HuH-7 (cell line): ENCODE data around the gene CXCL3.
"Not testable (repeated sequence)": the region's sequence is repeated elsewhere in the genome, so short reads cannot be mapped to it uniquely, and the experiment has no call there.

ENCODE experiments used
- DNase-seq: peaks from one replicate; pipeline ENCODE4 v3.0.0; 2011; ENCODE audit warnings: low spot score

CXCL3 gene

DNA sequence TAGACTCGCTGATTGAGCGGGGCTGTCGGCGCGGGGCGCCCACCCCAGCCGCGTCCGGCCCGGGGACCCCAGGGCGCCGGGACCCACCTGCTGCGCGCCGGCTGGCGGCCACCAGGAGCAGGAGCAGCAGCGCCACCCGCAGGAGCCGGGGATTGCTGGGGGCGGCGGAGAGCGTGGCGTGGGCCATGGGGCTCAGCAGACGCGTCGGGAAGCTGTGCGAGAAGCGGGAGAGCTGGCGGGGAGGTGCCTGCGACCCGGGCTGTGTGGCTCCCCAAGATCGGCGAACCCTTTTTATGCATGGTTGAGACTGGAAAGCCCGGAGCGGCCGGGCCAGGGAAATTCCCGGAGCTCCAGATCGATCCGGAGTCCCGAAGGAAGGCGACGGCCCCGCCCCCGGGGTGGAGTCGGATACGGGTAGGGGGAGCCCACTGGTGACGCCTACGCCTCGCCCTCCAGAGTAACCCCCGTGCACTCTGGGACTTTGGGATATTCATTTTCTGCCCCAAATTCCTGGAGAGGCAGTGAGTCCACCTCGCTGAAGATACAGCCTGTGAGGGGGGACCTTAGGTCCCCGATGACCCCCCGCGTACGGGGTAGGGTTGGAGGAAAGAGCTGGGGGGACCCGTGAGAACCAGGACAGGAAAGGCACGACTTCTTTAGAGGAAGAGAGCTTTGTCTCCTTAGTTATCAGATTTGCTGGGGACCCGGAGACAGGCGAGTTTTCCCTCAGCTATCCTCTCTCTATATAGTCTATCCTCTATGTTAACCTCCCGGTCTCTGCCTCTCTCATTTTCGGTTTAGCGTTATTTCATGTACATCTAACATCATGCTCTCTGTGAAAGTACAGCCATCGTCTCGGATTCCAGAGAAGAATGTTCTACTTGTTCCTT is at the start of gene CXCL3:
Gene CXCL3, minus strand, starts transcription at position 265 of the 890 bp plus-strand sequence. Its CDS starts 78 bp downstream, at position 187.
- DNase-seq, result peak; percentile 62

DNA sequence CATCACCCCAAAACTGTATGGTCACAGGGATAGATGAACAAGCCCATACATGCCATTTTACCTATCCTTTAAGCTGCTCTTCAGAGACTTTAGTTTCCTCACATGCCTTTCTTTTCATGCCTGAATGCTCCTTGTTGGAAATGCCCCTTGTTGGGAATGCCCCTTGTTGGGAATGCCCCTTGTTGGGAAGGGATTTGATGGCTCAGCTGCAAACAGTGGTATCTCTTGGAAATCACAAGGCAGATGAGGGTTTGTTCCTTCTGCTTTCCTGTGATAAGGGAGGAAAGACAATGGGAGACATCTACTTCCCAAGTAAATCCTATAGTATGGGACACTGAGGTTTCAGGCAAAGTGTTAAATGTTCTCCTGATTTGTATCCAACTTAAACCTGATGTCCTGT is 49.0 kb upstream of the CXCL3 start:
- no peak for DNase-seq

DNA sequence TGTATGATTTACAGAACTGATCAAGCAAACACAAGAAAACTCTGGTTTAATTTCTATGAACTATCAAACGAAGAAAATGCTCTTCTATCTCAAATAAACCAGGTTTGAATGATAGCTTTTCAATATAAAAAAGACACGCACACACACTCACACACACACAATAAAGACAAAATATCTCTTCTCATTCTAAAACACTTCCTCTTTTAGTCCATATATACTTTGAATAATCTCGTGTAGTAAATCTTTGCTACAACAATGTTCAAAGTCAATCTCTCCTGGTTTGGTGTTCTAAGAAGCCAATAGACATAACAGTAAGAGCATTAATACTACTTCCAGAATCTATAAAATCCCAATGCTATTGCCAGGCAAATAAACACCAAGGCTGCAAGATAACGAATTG is 47.2 kb upstream of the CXCL3 start:
- DNase-seq, result no peak

DNA sequence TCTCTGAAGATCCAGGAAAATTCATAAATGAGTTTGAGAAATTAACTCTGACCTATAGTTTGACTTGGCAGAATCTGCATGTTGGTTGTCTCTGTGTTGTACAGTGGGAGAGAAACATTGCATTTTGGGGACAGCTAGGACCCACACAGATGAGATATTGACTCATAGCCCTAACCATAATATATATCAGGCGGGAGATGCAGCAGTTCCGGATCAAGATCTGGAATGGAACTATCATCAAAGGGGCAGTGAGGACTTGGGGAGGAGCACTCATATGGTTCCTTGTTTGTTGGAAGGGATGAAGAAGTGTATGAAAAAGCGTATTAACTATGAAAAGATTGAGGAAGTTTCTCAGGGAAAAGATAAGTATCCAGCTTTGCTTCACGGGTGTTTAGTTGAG is 46.5 kb upstream of the CXCL3 start:
- DNase-seq, result no peak

DNA sequence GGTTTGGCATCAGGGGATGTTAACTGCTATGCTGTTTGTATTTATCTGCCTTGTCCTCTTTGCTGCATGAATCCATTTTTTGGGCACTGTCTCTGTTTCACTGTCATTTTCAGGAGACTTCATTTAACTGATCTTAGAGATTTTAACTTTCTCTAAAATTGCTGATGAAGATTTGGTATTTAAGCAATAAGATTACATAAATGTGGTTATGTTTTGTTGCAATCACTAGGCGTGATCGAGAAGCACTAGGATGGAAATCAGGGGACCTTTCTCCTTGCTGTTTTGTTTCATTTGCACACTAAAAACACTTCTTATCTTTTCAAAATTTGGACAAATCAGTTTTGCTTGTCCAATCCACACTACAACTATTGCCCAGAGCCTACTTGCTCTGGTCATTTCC is 45.1 kb upstream of the CXCL3 start:
- no peak for DNase-seq

DNA sequence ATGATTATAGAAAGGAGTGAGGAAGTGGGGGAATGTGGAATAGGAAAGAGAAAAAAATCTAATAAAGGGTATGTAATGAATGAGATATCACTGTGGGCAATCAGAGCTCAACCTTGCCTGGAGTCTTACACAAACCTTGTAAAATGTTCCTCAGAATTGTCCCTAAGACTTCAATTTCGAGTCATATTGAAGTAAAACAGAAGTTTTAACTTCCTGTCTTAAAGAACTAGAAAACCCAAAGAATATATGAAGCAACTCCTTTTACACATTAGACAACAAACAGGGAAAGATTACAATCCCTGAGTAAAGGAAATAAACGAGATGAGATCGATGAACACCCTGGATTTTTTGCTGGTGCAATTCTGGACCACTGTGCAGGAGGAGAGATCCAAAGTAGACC is 42.5 kb upstream of the CXCL3 start:
- DNase-seq, result no peak

DNA sequence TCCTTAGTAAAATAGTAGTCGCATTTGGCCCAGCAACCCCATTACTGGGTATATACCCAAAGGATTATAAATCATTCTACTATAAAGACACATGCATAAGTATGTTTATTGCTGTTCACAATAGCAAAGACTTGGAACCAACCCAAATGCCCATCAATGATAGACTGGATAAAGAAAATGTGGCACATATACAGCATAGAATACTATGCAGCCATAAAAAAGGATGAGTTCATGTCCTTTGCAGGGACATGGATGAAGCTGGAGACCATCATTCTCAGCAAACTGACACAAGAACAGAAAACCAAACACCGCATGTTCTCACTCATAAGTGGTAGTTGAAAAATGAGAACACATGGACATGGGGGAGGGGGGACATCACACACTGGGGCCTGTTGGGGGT is 41.9 kb upstream of the CXCL3 start:
- not testable (repeated sequence) for DNase-seq

DNA sequence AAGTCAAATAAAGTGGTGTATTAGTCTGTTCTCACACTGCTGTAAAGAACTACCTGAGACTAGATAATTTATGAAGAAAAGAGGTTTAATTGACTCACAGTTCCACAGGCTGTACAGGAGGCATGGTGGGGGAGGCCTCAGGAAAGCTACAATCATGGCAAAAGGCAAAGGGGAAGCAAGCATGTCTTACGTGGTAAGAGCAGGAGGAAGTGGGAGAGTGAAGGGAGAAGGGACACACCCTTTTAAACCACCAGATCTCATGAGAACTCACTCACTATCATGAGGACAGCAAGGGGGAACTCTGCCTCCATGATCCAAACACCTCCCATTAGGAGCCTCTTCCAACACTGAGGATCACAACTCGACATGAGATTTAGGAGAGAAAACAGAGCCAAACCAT is 40.5 kb upstream of the CXCL3 start:
- DNase-seq, result not testable (repeated sequence)

DNA sequence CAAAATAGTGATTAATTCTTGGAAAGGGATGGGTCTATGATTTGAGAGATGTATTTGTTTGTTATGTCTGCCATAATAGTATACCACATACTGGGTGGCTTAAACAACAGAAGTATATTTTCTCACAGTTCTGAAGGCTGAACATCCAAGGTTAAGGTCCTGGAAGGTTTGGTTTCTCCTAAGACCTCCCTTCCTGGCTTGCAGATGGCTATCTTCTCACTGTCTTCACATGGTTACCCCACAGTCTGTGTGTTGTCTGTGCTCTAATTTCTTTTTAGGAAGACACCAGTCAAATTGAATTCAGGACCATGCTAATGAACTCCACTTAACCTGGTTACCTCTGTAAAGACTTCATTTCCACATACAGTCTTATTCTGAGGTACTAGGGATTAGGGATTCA is 34.9 kb upstream of the CXCL3 start:
- no peak for DNase-seq

DNA sequence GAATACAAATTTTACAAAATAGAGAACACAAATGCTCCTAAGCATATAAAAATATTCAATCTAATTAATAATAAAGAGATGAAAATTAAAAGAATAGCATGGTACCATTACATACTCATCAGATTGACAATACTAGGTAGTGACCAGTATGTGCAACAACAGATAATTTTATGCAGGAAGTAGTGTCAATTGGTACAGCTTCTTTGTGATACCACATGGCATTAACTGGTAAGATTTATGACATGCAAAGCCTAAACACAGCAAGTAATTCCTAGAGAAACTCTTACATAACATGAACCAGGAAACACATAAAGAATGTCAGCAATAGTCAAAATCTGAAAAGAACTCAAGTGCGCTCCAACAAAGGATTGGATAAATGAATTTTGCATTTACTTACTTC is 34.2 kb upstream of the CXCL3 start:
- no peak for DNase-seq

DNA sequence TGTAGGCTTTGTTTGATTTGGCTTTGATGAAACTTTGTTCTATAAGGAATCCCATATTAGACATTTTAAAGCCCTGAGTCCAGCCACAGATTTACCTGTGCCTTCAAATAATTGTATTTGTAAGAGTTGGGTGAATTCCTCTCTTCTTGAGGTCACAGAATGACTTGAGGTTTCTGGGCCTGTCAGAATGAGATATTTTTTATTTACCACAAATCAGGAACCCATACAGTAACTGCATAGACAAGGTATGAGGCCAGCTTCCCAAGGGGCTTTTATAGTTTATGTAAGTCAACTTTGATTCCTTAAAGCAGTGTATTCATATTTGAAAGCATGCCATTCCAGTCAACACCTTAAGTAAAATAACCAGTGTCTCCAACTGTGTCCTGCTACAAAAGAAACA is 29.1 kb upstream of the CXCL3 start:
- DNase-seq, result no peak

DNA sequence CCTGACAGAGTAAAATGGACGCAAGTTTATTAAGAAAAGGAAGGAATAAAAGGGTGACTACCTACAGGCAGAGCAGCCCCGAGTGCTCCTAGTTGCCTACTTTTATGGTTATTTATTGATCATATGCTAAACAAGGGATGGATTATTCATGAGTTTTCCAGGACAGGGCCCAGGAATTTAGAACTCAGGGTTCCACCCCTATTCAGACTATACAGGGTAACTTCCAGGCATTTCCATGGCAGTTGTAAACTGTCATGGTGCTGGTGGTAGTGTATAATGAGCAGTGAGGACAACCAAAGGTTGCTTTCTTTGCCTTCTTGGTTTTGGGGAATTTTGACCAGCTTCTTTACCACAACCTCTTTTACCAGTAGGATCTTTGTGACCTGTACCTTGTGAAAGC is 27.7 kb upstream of the CXCL3 start:
- no peak for DNase-seq

DNA sequence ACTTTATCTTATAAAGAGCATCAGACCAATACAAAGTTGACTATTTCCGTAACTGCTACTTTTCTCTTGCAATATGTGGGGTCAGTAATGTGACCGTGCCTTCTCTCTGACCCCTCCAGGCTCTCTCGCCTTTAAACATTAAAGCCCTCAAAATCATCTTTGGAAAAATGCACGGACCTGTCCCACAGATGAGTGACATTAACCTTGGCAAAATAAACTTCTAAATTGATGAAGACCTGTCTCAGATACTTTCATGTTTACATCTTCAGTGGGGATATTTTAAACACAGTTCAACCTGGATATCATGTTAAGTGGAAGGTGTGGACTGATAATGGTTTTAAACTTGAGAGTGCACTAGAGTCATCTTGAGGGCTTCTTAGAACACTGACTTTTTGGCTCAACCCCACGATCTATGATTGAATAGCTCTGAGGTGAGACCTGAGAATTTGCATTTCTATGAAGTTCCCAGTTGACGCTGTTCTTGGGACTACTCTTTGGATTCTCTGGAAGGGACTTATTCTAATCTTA is 26.7 kb upstream of the CXCL3 start:
- no peak for DNase-seq

DNA sequence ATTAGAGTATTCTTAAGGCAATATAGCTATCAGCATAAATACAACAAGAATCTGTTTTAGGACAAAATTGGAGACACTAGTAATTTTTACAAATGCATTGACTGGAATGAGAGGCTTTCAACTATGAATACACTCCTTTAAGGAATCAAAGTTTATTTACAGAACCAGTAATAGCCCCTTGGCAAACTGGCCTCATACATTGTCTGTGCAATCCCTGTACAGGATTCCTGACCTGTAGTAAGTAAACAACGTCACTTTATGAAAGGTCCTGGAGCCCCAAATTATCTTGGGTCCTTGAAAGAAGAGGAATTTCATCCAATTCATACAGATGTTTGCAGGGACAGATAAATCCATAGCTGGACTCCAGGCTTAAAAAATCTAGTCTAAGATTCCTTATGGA is 25.4 kb upstream of the CXCL3 start:
- DNase-seq, result no peak

DNA sequence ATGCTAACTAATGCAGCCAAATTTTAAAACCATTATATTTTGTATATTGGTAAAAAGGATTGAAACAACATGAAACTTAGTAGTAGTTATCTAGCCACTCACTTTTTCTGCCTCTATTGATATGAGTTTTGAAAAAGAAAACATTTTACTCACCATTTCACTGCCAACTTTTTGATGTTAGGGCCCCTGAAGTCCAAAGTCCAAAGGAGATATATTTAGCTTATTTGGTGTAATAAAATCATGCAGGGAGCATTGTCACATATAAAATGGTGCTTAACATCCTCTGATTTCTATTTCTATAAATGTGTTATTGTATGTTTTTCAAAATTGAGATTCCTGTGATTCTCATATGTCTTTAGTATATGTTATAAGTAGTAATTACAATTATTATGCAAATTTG is 24.5 kb upstream of the CXCL3 start:
- DNase-seq, result no peak

DNA sequence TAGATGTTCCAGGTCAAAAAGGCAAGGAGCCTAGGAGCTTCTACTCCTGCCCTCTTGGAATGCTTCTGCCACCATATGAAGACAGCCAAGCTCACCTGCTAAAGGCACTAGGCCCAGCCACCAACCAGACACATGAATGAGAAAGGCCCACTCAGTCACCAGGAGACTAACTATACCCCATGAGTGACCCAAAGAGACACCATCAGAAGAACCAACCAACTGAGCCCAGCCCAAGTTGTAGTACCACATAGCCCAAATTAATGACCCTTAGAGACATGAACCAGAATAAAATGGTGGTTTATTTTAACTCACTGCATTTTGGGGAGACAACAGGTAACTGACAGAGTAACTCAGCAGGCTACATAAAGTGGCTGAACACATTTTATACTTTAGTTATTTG is 22.9 kb upstream of the CXCL3 start:
- DNase-seq, result no peak

DNA sequence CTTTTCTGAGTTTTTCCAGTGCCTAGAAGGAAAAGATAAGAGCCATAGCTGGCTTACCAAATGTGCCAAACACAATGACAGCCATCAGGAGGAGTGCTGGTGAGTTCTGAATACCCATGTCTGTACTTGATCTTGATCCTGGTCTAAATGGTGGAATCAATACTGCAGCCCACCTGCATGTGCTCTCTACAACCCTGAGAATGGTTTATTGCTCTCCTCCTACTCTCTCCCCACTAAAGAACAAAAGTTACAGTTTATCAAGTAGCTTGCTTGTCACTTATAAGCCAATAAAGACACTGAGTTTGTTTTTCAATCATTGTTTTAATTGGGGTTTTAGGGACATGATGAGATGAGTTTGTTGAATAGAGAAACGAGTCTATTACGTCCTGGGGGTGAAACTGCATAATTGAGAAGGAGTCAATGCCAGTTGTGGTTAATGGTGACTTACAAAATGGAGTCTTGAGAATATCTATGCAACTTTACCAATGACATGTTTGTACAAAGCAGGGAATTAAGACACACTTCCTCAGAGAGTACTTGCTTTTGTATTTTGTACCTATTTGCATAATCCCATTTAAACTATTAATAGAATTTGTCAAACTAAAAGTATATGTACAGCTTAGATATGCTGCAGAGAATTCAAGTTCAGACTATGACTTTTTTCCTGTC is 20.8 kb upstream of the CXCL3 start:
- no peak for DNase-seq

DNA sequence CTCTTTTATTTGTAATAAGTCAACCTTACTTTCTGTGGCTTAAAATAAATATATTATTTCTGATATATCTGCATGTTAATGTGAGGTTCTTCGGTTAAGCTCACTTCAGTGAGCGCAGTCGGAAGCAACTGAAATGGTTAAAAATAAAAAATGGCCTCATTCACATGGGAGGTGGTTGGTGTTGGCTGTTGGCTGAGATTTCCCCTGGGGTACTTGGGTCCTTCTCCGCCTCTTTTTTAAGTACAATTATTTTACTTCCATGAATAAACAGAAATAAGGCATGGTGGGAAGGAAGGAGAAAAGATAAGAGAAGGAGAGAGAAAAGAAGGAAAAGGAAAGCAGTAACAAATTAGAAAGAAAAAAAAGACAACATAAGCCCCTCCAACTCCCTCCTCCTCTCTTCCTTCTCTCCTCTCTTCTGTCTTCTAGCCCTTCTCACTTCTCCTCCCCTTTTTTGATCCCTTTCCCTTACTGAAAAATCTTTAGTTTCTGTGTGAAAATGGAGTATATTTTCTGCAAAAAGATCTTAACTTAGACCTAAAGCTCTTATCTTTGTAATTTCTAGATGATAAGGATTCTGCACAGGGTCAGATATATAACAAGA is 19.7 kb upstream of the CXCL3 start:
- no peak for DNase-seq

DNA sequence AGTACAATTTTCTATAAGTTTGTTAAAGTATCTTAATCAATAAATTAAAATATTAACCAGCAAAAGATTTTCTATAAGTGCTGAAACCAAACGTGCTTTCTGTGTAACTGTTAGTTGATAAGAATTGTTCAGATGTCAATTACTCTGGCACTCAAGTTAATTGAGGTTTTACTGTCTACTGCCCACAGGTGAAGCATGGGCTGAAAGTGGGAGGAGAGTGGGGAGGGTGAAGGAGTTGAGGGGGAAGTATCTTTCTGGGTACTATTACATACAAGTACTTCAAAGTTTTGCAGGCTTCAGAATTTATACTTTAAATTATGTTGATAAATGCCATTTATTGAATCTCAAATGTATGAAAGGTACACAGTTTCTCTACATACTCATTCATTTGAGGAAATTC is 19.1 kb upstream of the CXCL3 start:
- DNase-seq, result no peak

DNA sequence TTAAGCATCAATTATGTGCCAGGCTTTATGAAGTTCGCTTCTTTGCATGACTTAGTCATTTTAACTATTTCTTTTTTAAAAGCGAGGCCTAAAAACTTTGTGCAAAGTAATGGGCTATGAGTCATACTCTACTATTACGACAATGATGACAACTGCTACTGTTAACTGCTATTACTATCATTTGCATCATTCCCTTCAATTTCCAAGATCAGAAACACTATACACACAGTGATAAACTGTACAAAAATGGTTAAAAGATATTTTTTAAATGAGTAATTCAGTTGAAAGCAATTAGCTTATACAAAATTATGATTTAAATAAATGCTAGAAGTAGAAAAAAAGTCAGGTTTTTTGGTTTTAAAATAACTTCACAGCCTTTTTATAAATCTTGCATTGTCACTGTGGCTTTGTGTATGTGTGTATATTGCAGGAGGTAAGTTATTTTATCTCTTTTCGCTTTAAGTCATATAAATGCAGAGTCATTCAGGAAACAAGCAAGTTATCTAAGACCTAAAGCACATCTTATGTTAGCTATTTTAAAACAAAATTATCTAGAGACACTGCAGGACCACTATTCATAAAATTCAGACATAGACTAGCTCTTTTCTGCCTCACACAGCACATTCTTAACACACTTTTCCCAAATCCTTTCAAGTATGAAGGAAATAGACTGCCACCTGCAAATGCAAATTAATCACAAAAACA is 18.5 kb upstream of the CXCL3 start:
- no peak for DNase-seq

DNA sequence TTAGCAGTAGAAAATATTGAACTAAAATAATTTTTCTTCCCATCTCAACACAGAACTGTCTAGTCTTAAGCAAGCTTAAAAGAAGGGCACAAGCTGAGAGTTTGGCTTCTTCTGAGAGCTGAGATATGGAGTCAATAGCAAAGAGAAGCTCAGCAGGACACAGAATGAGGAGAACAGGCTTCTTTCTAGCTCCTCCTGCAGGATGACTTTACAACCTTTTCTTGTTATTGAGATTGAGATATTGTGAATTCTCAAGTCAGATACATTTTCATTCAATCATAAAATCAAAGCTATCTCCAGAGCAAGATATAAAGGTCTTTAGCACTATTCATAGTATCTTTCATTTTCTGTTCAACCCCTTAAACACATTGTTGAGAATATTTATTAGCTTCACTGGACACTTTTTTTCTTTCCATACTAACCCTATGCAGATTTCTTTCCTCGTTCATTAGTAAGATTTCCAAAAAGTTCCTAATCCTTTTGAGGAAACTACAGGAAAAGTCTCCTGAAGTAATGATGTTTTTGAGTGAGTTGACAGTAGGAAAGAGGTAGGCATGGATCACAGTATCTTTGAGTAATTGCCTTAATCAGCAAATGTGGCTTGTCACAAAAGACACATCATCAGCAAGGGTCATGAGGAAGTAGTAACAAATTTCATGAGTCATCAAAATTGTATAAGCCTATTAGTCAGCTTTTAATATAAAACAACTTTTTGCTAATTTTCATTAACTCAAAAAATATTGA is 17.8 kb upstream of the CXCL3 start:
- DNase-seq, result no peak

DNA sequence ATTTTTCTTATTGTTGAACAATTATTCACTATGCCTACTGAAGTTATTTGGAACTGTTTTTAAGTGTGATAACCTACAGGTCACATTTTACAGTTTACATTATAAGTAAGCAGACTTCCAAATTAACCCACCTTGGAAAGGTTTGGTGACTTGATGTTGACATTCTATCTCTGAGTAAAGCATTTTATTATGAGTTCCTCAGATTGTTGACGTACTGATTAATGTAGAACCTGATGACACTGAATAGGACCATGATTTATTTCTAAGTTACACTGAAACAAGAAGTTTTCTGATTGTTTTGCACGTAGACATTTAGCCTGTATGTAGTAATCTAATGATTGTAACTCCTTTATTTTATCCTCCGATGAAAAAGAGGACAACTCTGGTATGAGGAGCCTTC is 17.0 kb upstream of the CXCL3 start:
- DNase-seq, result no peak
